Erythroblast (primary cell): ENCODE results near the gene PACSIN1.

Experiments
- DNase-seq, 2 experiments: peaks; one replicate each; lab custom pipeline; 2025; lab: John Stamatoyannopoulos, UW
- GATA1 ChIP-seq: IDR thresholded peaks from 2 replicates; pipeline ENCODE4 v1.6.1; 2011; ENCODE audit warnings: low read depth, mild to moderate bottlenecking, control low read depth, low read length, moderate library complexity
- POLR2A ChIP-seq: IDR thresholded peaks from 2 replicates; pipeline ENCODE4 v1.6.1; 2011; ENCODE audit warnings: mild to moderate bottlenecking, low read length

The PACSIN1 gene

GRCh38 chr6:34537922-34538550 lies 72.2 kb downstream of the PACSIN1 start:
- TF ChIP-seq GATA1 (no peak), POLR2A (no peak)
- DNase-seq, result no peak

- TF ChIP-seq GATA1, result no peak
- TF ChIP-seq POLR2A, result no peak
- DNase-seq, result no peak
Observed at GRCh38 chr6:34538581-34538980, 72.7 kb downstream of the PACSIN1 start.

GRCh38 chr6:34539181-34539580 lies 73.3 kb downstream of the PACSIN1 start:
- TF ChIP-seq POLR2A, result no peak
- no peak for TF ChIP-seq GATA1
- DNase-seq, result no peak

GRCh38 chr6:34540222-34540621 lies 74.3 kb downstream of the PACSIN1 start:
- DNase-seq, result no peak
- TF ChIP-seq GATA1 (no peak), POLR2A (no peak)

- TF ChIP-seq GATA1 (no peak), POLR2A (no peak)
- no peak for DNase-seq
Observed at GRCh38 chr6:34540841-34541240, 75.0 kb downstream of the PACSIN1 start.

- no peak for TF ChIP-seq POLR2A
- no peak for TF ChIP-seq GATA1
- no peak for DNase-seq
Observed at GRCh38 chr6:34543421-34543820, 77.5 kb downstream of the PACSIN1 start.

GRCh38 chr6:34544052-34544604 lies 78.3 kb downstream of the PACSIN1 start:
- no peak for DNase-seq
- TF ChIP-seq POLR2A (no peak), GATA1 (no peak)

GRCh38 chr6:34544776-34545471 lies 79.0 kb downstream of the PACSIN1 start:
- peak; percentile 38 to 54 for DNase-seq
- no peak for TF ChIP-seq GATA1
- TF ChIP-seq POLR2A, result no peak

GRCh38 chr6:34546551-34547321 lies 80.9 kb downstream of the PACSIN1 start:
- no peak for DNase-seq
- TF ChIP-seq GATA1 (no peak), POLR2A (no peak)

- no peak for DNase-seq
- TF ChIP-seq POLR2A, result no peak
- no peak for TF ChIP-seq GATA1
Observed at GRCh38 chr6:34547701-34548644, 82.1 kb downstream of the PACSIN1 start.

- TF ChIP-seq GATA1, result no peak
- no peak for TF ChIP-seq POLR2A
- DNase-seq, result no peak
Observed at GRCh38 chr6:34549026-34549803, 83.3 kb downstream of the PACSIN1 start.

GRCh38 chr6:34549804-34550202 lies 83.9 kb downstream of the PACSIN1 start:
- TF ChIP-seq POLR2A, result no peak
- no peak for TF ChIP-seq GATA1
- DNase-seq, result no peak
